ENCODE measurements around the gene TBCA.

- TF ChIP-seq CTCF (conservative IDR thresholded peaks at IDR 0.05; ENCODE audit: low read depth, low read length) (no peak), EZH2 (IDR thresholded peaks at IDR 0.05; ENCODE audit: low read length, unreplicated experiment) (no peak)
These were observed 113.5 kb downstream of the TBCA start for GRCh38 chr5:77662635-77663034.
